HCT116 (cell line): ENCODE measurements around the gene RPLP2. TPM values are rescaled to one million over a fixed set of nuclear protein-coding genes. Genes with fewer than 3 reads are reported as not detected.

Experiments
- ATAC-seq: fragments of 200-7000 bp; cut with Tn5 transposase; 2 replicates; pipeline ENCODE4 v1.9.1; 2020; ENCODE audit warnings: mild to moderate bottlenecking, moderate library complexity
- BruUV-seq: library from RNA; stranded (reverse); fragments of 400-500 nt; replicated peaks from 2 replicates; lab custom pipeline; 2021; lab: Mats Ljungman, UMichigan
- CTCF ChIA-PET: fragments of 300-600 bp; sonication (Branson Sonifier 250); formaldehyde crosslinking; loops from one replicate; lab custom pipeline; 2021; ENCODE audit warnings: antibody characterized with exemption; lab: Charles Lee
- POLR2A ChIA-PET: fragments of 300-600, 350-600 bp; sonication (Branson Sonifier 250); formaldehyde crosslinking; loops from one replicate; lab custom pipeline; 2021; ENCODE audit warnings: antibody characterized with exemption; lab: Charles Lee
- RAD21 ChIA-PET, 2 experiments: fragments of 300-600 bp; sonication (Branson Sonifier 250); formaldehyde crosslinking; loops; one replicate each; lab custom pipeline; 2023; ENCODE audit warnings: low total read pairs in 2 of 2; ENCODE audit not compliant: uncharacterized antibody in 2 of 2, unreplicated experiment in 2 of 2, low non-redundant PET in 1 of 2; lab: Charles Lee
- DNase-seq: peaks from one replicate; pipeline ENCODE4 v3.0.0-alpha.2; 2010; ENCODE audit warnings: low read depth, low spot score
- H2AFZ ChIP-seq: fragments of 200-600 bp; shearing (Covaris generic), sonication (generic); 2 replicates; pipeline ENCODE4 v1.6.1; 2017; ENCODE audit warnings: low read depth, mixed run types, mixed read lengths, antibody characterized with exemption, low read length; ENCODE audit not compliant: poor library complexity, severe bottlenecking
- H3K27ac ChIP-seq: 2 replicates; pipeline ENCODE4 v1.5.1; 2012; ENCODE audit warnings: low read depth, low read length
- H3K27me3 ChIP-seq: fragments of 200-600 bp; sonication (generic); 2 replicates; pipeline ENCODE4 v1.6.1; 2016; ENCODE audit warnings: mixed run types, low read length, mixed read lengths; ENCODE audit not compliant: insufficient read depth
- H3K36me3 ChIP-seq, 2 experiments: fragments of 200-500 bp in 1 of 2; fragments of 200-600 bp in 1 of 2; sonication (Bioruptor generic) in 1 of 2; sonication (generic) in 1 of 2; 2 replicates each; pipeline versions ENCODE4 v1.5.1 to v1.6.1; 2014 to 2016; ENCODE audit warnings: low read length in 2 of 2, inconsistent platforms in 1 of 2, mixed read lengths in 1 of 2, mixed run types in 1 of 2; ENCODE audit not compliant: insufficient read depth in 2 of 2, control insufficient read depth in 1 of 2
- H3K4me1 ChIP-seq, 2 experiments: fragments of 200-600 bp in 1 of 2; sonication (generic) in 1 of 2; 2 replicates each; pipeline versions ENCODE4 v1.5.1 to v1.6.1; 2012 to 2017; ENCODE audit warnings: low read length in 2 of 2, inconsistent platforms in 1 of 2, mild to moderate bottlenecking in 1 of 2, mixed read lengths in 1 of 2, mixed run types in 1 of 2, moderate library complexity in 1 of 2; ENCODE audit not compliant: insufficient read depth in 2 of 2, control insufficient read depth in 1 of 2
- H3K4me2 ChIP-seq: fragments of 200-600 bp; sonication (generic); 2 replicates; pipeline ENCODE4 v1.6.1; 2017; ENCODE audit warnings: mixed run types, low read length, mixed read lengths
- H3K4me3 ChIP-seq, 2 experiments: fragments of 200-600 bp in 1 of 2; sonication (generic) in 1 of 2; replicated peaks in 1 of 2; 2 replicates each; pipeline ENCODE4 v1.5.1; 2011 to 2016; ENCODE audit warnings: low read length in 2 of 2, control low read depth in 1 of 2, low read depth in 1 of 2, mild to moderate bottlenecking in 1 of 2, mixed read lengths in 1 of 2, mixed run types in 1 of 2
- H3K79me2 ChIP-seq: fragments of 200-600 bp; sonication (generic); 2 replicates; pipeline ENCODE4 v1.6.1; 2017; ENCODE audit warnings: mild to moderate bottlenecking, mixed run types, low read length, moderate library complexity, mixed read lengths; ENCODE audit not compliant: insufficient read depth
- H3K9ac ChIP-seq: fragments of 200-600 bp; sonication (generic); 2 replicates; pipeline ENCODE4 v1.6.1; 2016; ENCODE audit warnings: low read length, mixed read lengths
- H3K9me2 ChIP-seq: fragments of 200-600 bp; sonication (generic), shearing (Covaris generic); 2 replicates; pipeline ENCODE4 v1.6.1; 2017; ENCODE audit warnings: mixed run types, mild to moderate bottlenecking, moderate library complexity; ENCODE audit not compliant: insufficient read depth
- H3K9me3 ChIP-seq, 2 experiments: fragments of 200-500 bp in 1 of 2; fragments of 200-600 bp in 1 of 2; sonication (Bioruptor generic) in 1 of 2; sonication (generic) in 1 of 2; 2 replicates each; pipeline ENCODE4 v1.6.1; 2014 to 2017; ENCODE audit warnings: low read length in 2 of 2, mixed read lengths in 2 of 2, inconsistent platforms in 1 of 2, low read depth in 1 of 2, mild to moderate bottlenecking in 1 of 2, mixed run types in 1 of 2, moderate library complexity in 1 of 2; ENCODE audit not compliant: control insufficient read depth in 1 of 2, insufficient read depth in 1 of 2
- H4K20me1 ChIP-seq: fragments of 200-600 bp; sonication (generic), shearing (Covaris generic); 2 replicates; pipeline ENCODE4 v1.6.1; 2017; ENCODE audit warnings: mixed run types, mild to moderate bottlenecking, moderate library complexity; ENCODE audit not compliant: insufficient read depth
- ATF3 ChIP-seq: IDR thresholded peaks from 2 replicates; pipeline ENCODE4 v1.6.1; 2012
- CBX3 ChIP-seq: IDR thresholded peaks from 2 replicates; pipeline ENCODE4 v1.6.1; 2012; ENCODE audit warnings: low read depth
- CEBPB ChIP-seq: IDR thresholded peaks from 2 replicates; pipeline ENCODE4 v1.6.1; 2012; ENCODE audit warnings: low read depth
- EGR1 ChIP-seq: IDR thresholded peaks from 2 replicates; pipeline ENCODE4 v1.6.1; 2012; ENCODE audit warnings: low read depth
- EZH2 ChIP-seq: fragments of 200-600 bp; sonication (generic); IDR thresholded peaks from 2 replicates; pipeline ENCODE4 v1.6.1; 2017; ENCODE audit warnings: antibody characterized with exemption, mixed run types
- FOSL1 ChIP-seq: IDR thresholded peaks from 2 replicates; pipeline ENCODE4 v1.6.1; 2012; ENCODE audit warnings: low read depth
- POLR2AphosphoS5 ChIP-seq: IDR thresholded peaks from 2 replicates; pipeline ENCODE4 v1.6.1; 2011; ENCODE audit warnings: mild to moderate bottlenecking, low read depth, low read length, moderate library complexity
- RAD21 ChIP-seq: IDR thresholded peaks from 2 replicates; pipeline ENCODE4 v1.6.1; 2012; ENCODE audit warnings: low read depth, mild to moderate bottlenecking
- SIN3A ChIP-seq: IDR thresholded peaks from 2 replicates; pipeline ENCODE4 v1.6.1; 2012; ENCODE audit warnings: low read depth
- SP1 ChIP-seq: IDR thresholded peaks from 2 replicates; pipeline ENCODE4 v1.6.1; 2012; ENCODE audit warnings: low read depth
- SRF ChIP-seq: IDR thresholded peaks from 2 replicates; pipeline ENCODE4 v1.6.1; 2012; ENCODE audit warnings: low read depth
- TCF7L2 ChIP-seq: IDR thresholded peaks from 2 replicates; pipeline ENCODE4 v1.7.0; 2011; ENCODE audit warnings: borderline replicate concordance, inconsistent platforms; ENCODE audit not compliant: insufficient read depth, insufficient read length; ENCODE audit errors: extremely low read depth
- YY1 ChIP-seq: IDR thresholded peaks from 2 replicates; pipeline ENCODE4 v1.6.1; 2011; ENCODE audit warnings: low read length, low read depth, moderate library complexity, mild to moderate bottlenecking; ENCODE audit not compliant: insufficient replicate concordance; ENCODE audit errors: extremely low read depth
- ZBTB33 ChIP-seq: IDR thresholded peaks from 2 replicates; pipeline ENCODE4 v1.6.1; 2011; ENCODE audit warnings: mild to moderate bottlenecking, low read length, moderate library complexity; ENCODE audit not compliant: insufficient replicate concordance; ENCODE audit errors: extremely low read depth
- ZNF274 ChIP-seq: fragments of 200-500 bp; sonication (Bioruptor generic); IDR thresholded peaks from 2 replicates; pipeline ENCODE4 v1.6.1; 2014; ENCODE audit warnings: mild to moderate bottlenecking, low read depth, low read length, inconsistent platforms
- intact Hi-C: fragments of 100-400 bp; cut with micrococcal nuclease; formaldehyde crosslinking; loops from 2 replicates; pipeline ENCODE4 v1.10.0; 2022
- total RNA-seq: library from RNA; stranded (reverse); gene quantifications from one replicate; pipeline ENCODE4 v1.2.1, GENCODE V29; 2021; ENCODE audit not compliant: unreplicated experiment
- TF ChIP-seq, protein P1 (sequence below): IDR thresholded peaks from 2 replicates; pipeline ENCODE4 v1.6.1; 2012
- TF ChIP-seq, protein P2 (sequence below), 3 experiments: fragments of 200-600 bp in 1 of 3; sonication (generic) in 1 of 3; IDR thresholded peaks in 2 of 3; conservative IDR thresholded peaks in 1 of 3; 2 replicates each; pipeline ENCODE4 v1.5.1; 2012 to 2017; ENCODE audit warnings: low read depth in 2 of 3, low read length in 2 of 3, antibody characterized with exemption in 1 of 3, borderline replicate concordance in 1 of 3, control low read depth in 1 of 3, mild to moderate bottlenecking in 1 of 3, mixed read lengths in 1 of 3, mixed run types in 1 of 3, moderate library complexity in 1 of 3; ENCODE audit not compliant: insufficient read depth in 1 of 3

RPLP2 gene
- total RNA-seq, 1 experiment from 2014 or later: 3,615 TPM

- Histone ChIP-seq H3K4me3 (no peak overlapping the region), H3K27me3 (no peaks in the 10 kb centered on the region), H3K9ac (no peak overlapping the region), H3K9me2 (no peaks in the 10 kb centered on the region), H2AFZ (no peak overlapping the region), H3K79me2 (peaks cover 27% of the 10 kb centered on the region), H3K9me3 (no peaks in the 10 kb centered on the region), H4K20me1 (no peaks in the 10 kb centered on the region), H3K27ac (no peak overlapping the region), H3K4me1 (peaks cover 17 to 48% of the 10 kb centered on the region in 2 experiments), H3K4me2 (no peak overlapping the region), H3K36me3 (peaks cover 0 to 4% of the 10 kb centered on the region in 2 experiments; a peak in 1 of 4 replicates)
- DNase-seq (no peak), ATAC-seq (no peak)
- POLR2A ChIA-PET: no interaction called here
- RAD21 ChIA-PET: no interaction called here
- intact Hi-C loops: no loop called here
- CTCF ChIA-PET: no interaction called here
- no TSS peak for BruUV-seq
- TF ChIP-seq FOSL1 (no peak), RAD21 (no peak), SRF (no peak), CEBPB (no peak), EGR1 (no peak), CBX3 (no peak)
- TF ChIP-seq, protein P1, sequence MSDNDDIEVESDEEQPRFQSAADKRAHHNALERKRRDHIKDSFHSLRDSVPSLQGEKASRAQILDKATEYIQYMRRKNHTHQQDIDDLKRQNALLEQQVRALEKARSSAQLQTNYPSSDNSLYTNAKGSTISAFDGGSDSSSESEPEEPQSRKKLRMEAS: no peak
- TF ChIP-seq, protein P2, sequence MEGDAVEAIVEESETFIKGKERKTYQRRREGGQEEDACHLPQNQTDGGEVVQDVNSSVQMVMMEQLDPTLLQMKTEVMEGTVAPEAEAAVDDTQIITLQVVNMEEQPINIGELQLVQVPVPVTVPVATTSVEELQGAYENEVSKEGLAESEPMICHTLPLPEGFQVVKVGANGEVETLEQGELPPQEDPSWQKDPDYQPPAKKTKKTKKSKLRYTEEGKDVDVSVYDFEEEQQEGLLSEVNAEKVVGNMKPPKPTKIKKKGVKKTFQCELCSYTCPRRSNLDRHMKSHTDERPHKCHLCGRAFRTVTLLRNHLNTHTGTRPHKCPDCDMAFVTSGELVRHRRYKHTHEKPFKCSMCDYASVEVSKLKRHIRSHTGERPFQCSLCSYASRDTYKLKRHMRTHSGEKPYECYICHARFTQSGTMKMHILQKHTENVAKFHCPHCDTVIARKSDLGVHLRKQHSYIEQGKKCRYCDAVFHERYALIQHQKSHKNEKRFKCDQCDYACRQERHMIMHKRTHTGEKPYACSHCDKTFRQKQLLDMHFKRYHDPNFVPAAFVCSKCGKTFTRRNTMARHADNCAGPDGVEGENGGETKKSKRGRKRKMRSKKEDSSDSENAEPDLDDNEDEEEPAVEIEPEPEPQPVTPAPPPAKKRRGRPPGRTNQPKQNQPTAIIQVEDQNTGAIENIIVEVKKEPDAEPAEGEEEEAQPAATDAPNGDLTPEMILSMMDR (IDR thresholded peaks at IDR 0.05 in 2 of 3, conservative IDR thresholded peaks at IDR 0.05 in 1 of 3; ENCODE audit: borderline replicate concordance in 1 of 3, insufficient read depth in 1 of 3, low read depth in 2 of 3, low read length in 2 of 3): no peak
Measured at GRCh38 chr11:792535-792821, 17.3 kb upstream of the RPLP2 start.

- no peaks in the 10 kb centered on the region for H3K9me3 ChIP-seq
- DNase-seq (no peak), ATAC-seq (no peak)
- ChIA-PET CTCF (no interaction called here), RAD21 (no interaction called here), POLR2A (no interaction called here)
- TF ChIP-seq EZH2: no peak
- no peak for TF ChIP-seq SP1
- TF ChIP-seq ZBTB33: no peak
- TF ChIP-seq SIN3A: no peak
- TF ChIP-seq TCF7L2: no peak
- no peak for TF ChIP-seq POLR2AphosphoS5
- no peak for TF ChIP-seq SRF
- no peak for TF ChIP-seq CEBPB
- no peak for TF ChIP-seq ZNF274
- no peak for TF ChIP-seq ATF3
- TF ChIP-seq RAD21: no peak
- TF ChIP-seq YY1: no peak
- H4K20me1 ChIP-seq: no peaks in the 10 kb centered on the region
- BruUV-seq: no TSS peak
- peaks cover 17 to 48% of the 10 kb centered on the region in 2 experiments for H3K4me1 ChIP-seq
- no peaks in the 10 kb centered on the region for H3K9me2 ChIP-seq
- no peak overlapping the region for H2AFZ ChIP-seq
- no peaks in the 10 kb centered on the region for H3K27me3 ChIP-seq
- H3K4me3 ChIP-seq: no peak overlapping the region
- peaks cover 29% of the 10 kb centered on the region for H3K79me2 ChIP-seq
- no peak overlapping the region for H3K27ac ChIP-seq
- H3K36me3 ChIP-seq: peaks cover 0 to 4% of the 10 kb centered on the region in 2 experiments; a peak in 1 of 4 replicates
- intact Hi-C loops: no loop called here
- no peak overlapping the region for H3K4me2 ChIP-seq
- H3K9ac ChIP-seq: no peak overlapping the region
Measured at GRCh38 chr11:792873-793272, 16.9 kb upstream of the RPLP2 start.
